ENCODE results near the gene FZD10. TPM values are rescaled to one million over a fixed set of nuclear protein-coding genes. Genes with fewer than 3 reads are reported as not detected.

FZD10 gene
- total and polyA plus RNA-seq, 9 donors: 0.08 to 6.1 (median 1.8) TPM

DNA sequence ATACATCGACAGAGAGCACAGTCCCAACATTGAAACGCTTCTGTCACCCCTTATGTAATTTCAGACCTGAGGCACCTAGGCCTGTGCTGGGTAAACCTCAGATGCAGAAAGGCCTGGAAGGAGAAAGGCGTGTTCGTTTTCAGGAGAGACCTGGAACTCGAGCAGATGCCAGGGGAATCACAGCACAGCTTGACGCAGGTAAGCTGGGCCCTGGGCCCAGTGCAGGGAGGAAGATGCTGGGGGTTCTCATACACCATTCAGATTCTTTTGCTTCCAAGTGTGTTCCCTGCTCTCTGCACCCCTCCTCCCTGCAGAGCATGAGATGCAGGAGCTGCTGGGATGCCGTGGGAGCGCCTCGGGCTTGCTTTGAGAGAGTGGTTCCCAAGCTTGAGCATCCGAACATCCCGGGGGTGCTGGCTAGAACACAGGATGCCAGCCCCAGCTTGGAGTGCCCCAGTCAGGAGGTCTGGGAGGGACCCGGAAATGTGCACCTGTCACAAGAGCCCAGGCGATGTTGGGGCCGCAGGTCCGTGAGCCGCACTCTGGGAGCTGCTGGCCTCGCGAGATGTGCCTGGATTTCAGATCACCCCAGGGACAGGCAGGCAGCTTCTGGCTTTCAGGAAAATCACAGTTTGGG lies 35.9 kb downstream of the FZD10 start:
- no peak overlapping the region for H3K4me3 ChIP-seq
- H3K36me3 ChIP-seq: no peaks in the 10 kb centered on the region
- DNase-seq: no peak
- 80 to 88% (median 87%) methylated on average over 18 of the region's 18 CpGs for WGBS, 3 donors
- TF ChIP-seq CTCF (IDR thresholded peaks at IDR 0.05) (no peak), EP300 (IDR thresholded peaks at IDR 0.05) (no peak), POLR2A (IDR thresholded peaks at IDR 0.05) (no peak)
- H3K27me3 ChIP-seq: no peaks in the 10 kb centered on the region
- no peaks in the 10 kb centered on the region for H3K4me1 ChIP-seq (ENCODE audit: insufficient read depth)
- H3K27ac ChIP-seq: no peak overlapping the region
- intact Hi-C loops (cut with DNase I): no loop called here
- no peaks in the 10 kb centered on the region for H3K9me3 ChIP-seq

DNA sequence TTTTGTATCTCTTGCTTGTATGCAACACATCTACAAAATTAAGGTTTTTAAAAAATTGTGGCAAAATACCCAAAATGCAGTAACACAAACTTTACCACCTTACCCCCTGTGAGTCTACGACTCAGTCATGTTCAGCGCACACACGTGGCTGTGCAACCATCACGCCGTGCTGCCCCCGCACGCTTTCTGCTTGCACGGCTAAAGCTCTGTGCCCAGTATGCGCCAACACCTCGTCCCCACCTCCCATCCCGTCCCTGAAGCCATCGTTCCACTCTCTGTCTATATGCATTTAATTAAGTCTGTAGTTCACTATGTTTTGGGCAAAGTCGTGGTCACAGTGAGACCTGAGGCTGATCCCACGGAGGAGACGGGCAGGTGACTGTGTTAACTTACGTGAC lies 36.4 kb downstream of the FZD10 start:
- TF ChIP-seq POLR2A (IDR thresholded peaks at IDR 0.05) (no peak), EP300 (IDR thresholded peaks at IDR 0.05) (no peak), CTCF (IDR thresholded peaks at IDR 0.05) (no peak)
- H3K27ac ChIP-seq: no peak overlapping the region
- no peak overlapping the region for H3K4me3 ChIP-seq
- no peak for DNase-seq
- no peaks in the 10 kb centered on the region for H3K9me3 ChIP-seq
- intact Hi-C loops (cut with DNase I): no loop called here
- H3K27me3 ChIP-seq: no peaks in the 10 kb centered on the region
- WGBS, 3 donors: 88 to 90% (median 89%) methylated on average over 16 of the region's 16 CpGs
- no peaks in the 10 kb centered on the region for H3K36me3 ChIP-seq
- H3K4me1 ChIP-seq (ENCODE audit: insufficient read depth): no peaks in the 10 kb centered on the region

- DNase-seq: no peak
- H3K36me3 ChIP-seq: no peaks in the 10 kb centered on the region
- TF ChIP-seq POLR2A (IDR thresholded peaks at IDR 0.05) (no peak), CTCF (IDR thresholded peaks at IDR 0.05) (no peak), EP300 (IDR thresholded peaks at IDR 0.05) (no peak)
- intact Hi-C loops (cut with DNase I): no loop called here
- no peaks in the 10 kb centered on the region for H3K9me3 ChIP-seq
- WGBS, 3 donors: 61 to 65% (median 65%) methylated on average over 18 of the region's 18 CpGs
- no peaks in the 10 kb centered on the region for H3K4me1 ChIP-seq (ENCODE audit: insufficient read depth)
- H3K27me3 ChIP-seq: no peaks in the 10 kb centered on the region
- H3K4me3 ChIP-seq: no peak overlapping the region
- H3K27ac ChIP-seq: no peak overlapping the region
Observed at GRCh38 chr12:130199581-130200390, 37.5 kb downstream of the FZD10 start.

- TF ChIP-seq POLR2A (IDR thresholded peaks at IDR 0.05) (no peak), CTCF (IDR thresholded peaks at IDR 0.05) (no peak), EP300 (IDR thresholded peaks at IDR 0.05) (no peak)
- no peaks in the 10 kb centered on the region for H3K36me3 ChIP-seq
- H3K4me1 ChIP-seq (ENCODE audit: insufficient read depth): no peaks in the 10 kb centered on the region
- 79 to 87% (median 83%) methylated on average over 7 of the region's 7 CpGs for WGBS, 3 donors
- no peak for DNase-seq
- no peak overlapping the region for H3K27ac ChIP-seq
- no peaks in the 10 kb centered on the region for H3K27me3 ChIP-seq
- no peak overlapping the region for H3K4me3 ChIP-seq
- intact Hi-C loops (cut with DNase I): no loop called here
- no peaks in the 10 kb centered on the region for H3K9me3 ChIP-seq
Observed at GRCh38 chr12:130200445-130200844, 38.2 kb downstream of the FZD10 start.

Data from ovary (tissue), 9 donors.